Keratinocyte (primary cell): ENCODE measurements around the gene DST. TPM values are rescaled to one million over a fixed set of nuclear protein-coding genes. Genes with fewer than 3 reads are reported as not detected.

Experiments used
- DNase-seq: peaks from one replicate; pipeline ENCODE4 v3.0.0-alpha.2; 2011; ENCODE audit warnings: low read depth, missing footprints, low spot score
- FAIRE-seq: peaks from 2 replicates; lab custom pipeline; 2011; peaks lifted over from hg19 to GRCh38; lab: Jason Lieb, UNC
- H2AFZ ChIP-seq: 2 replicates; pipeline ENCODE4 v1.6.0; 2012; ENCODE audit warnings: low read length, control low read depth, inconsistent platforms; ENCODE audit not compliant: control insufficient read depth
- H3K27ac ChIP-seq: 2 replicates; pipeline ENCODE4 v1.5.1; 2011; ENCODE audit warnings: low read length; ENCODE audit not compliant: control insufficient read depth, insufficient read depth
- H3K27me3 ChIP-seq: 3 replicates; pipeline ENCODE4 v1.6.0; 2011; ENCODE audit warnings: low read length; ENCODE audit not compliant: control insufficient read depth, insufficient read depth; ENCODE audit errors: extremely low read depth
- H3K36me3 ChIP-seq, 2 experiments: 2 replicates in 1 of 2; 3 replicates in 1 of 2; pipeline ENCODE4 v1.5.1; 2011; ENCODE audit warnings: low read length in 2 of 2, mild to moderate bottlenecking in 1 of 2; ENCODE audit not compliant: control insufficient read depth in 2 of 2, insufficient read depth in 2 of 2; ENCODE audit errors: extremely low read depth in 1 of 2
- H3K4me1 ChIP-seq: 3 replicates; pipeline ENCODE4 v1.5.1; 2011; ENCODE audit warnings: low read length; ENCODE audit not compliant: control insufficient read depth, insufficient read depth; ENCODE audit errors: extremely low read depth
- H3K4me2 ChIP-seq: 3 replicates; pipeline ENCODE4 v1.6.0; 2011; ENCODE audit warnings: low read depth, low read length; ENCODE audit not compliant: control insufficient read depth, insufficient read depth; ENCODE audit errors: extremely low read depth
- H3K4me3 ChIP-seq, 3 experiments: fragments of 200-600 bp in 1 of 3; sonication (generic) in 1 of 3; 2 replicates in 2 of 3; 3 replicates in 1 of 3; pipeline ENCODE4 v1.5.1; 2011 to 2016; ENCODE audit warnings: low read length in 3 of 3, mild to moderate bottlenecking in 3 of 3, control low read depth in 2 of 3, inconsistent platforms in 1 of 3, low read depth in 1 of 3, mixed read lengths in 1 of 3, mixed run types in 1 of 3, moderate library complexity in 1 of 3; ENCODE audit not compliant: control insufficient read depth in 2 of 3, insufficient read depth in 2 of 3; ENCODE audit errors: extremely low read depth in 1 of 3
- H3K79me2 ChIP-seq: 2 replicates; pipeline ENCODE4 v1.6.0; 2012; ENCODE audit warnings: low read length; ENCODE audit not compliant: control insufficient read depth, insufficient read depth
- H3K9ac ChIP-seq: 3 replicates; pipeline ENCODE4 v1.6.0; 2011; ENCODE audit warnings: low read length; ENCODE audit not compliant: control insufficient read depth, insufficient read depth; ENCODE audit errors: extremely low read depth
- H3K9me1 ChIP-seq: 3 replicates; pipeline ENCODE4 v1.6.0; 2011; ENCODE audit warnings: low read length; ENCODE audit not compliant: control insufficient read depth, insufficient read depth; ENCODE audit errors: extremely low read depth
- H3K9me3 ChIP-seq: 2 replicates; pipeline ENCODE4 v1.5.1; 2012; ENCODE audit warnings: low read depth, low read length; ENCODE audit not compliant: control insufficient read depth
- H4K20me1 ChIP-seq: 3 replicates; pipeline ENCODE4 v1.6.0; 2011; ENCODE audit warnings: low read length; ENCODE audit not compliant: control insufficient read depth, insufficient read depth; ENCODE audit errors: extremely low read depth
- EZH2 ChIP-seq: IDR thresholded peaks from one replicate; pipeline ENCODE4 v1.6.1; 2012; ENCODE audit warnings: inconsistent platforms, mild to moderate bottlenecking, low read length, moderate library complexity
- dilution Hi-C: fragments of 300-500 bp; cut with MboI; formaldehyde crosslinking; loops from one replicate; pipeline ENCODE4 v1.7.0; 2020; ENCODE audit warnings: low sequenced_read_pairs; ENCODE audit not compliant: extremely low pct_ligation_motif_present
- polyA plus RNA-seq, 5 experiments: library from polyadenylated mRNA; depleted of rRNA in 3 of 5; stranded (reverse) in 3 of 5; stranded (forward) in 1 of 5; unstranded in 1 of 5; fragments of >200 nt; gene quantifications; 1 replicate in 1 of 5; 2 replicates in 3 of 5; 3 replicates in 1 of 5; pipeline versions ENCODE4 v1.2.1 to v1.2.3, GENCODE V29; 2011 to 2012; ENCODE audit warnings: missing spikeins in 2 of 5, low read depth in 1 of 5, low replicate concordance in 1 of 5
- TF ChIP-seq, protein P1 (sequence below), 3 experiments: IDR thresholded peaks in 1 of 3; conservative IDR thresholded peaks in 1 of 3; optimal IDR thresholded peaks in 1 of 3; 2 replicates in 2 of 3; 3 replicates in 1 of 3; pipeline versions ENCODE3 to v1.5.1; 2011; ENCODE audit warnings: low read length in 3 of 3, mild to moderate bottlenecking in 3 of 3, moderate library complexity in 2 of 3, control low read depth in 1 of 3, inconsistent platforms in 1 of 3; ENCODE audit not compliant: insufficient read depth in 2 of 3; ENCODE audit errors: extremely low read depth in 1 of 3

DST gene
- polyA plus RNA-seq, 1 donor (not counting 4 experiments of a cell fraction or from before 2014, with no cell fraction given), result 455 TPM

DNA sequence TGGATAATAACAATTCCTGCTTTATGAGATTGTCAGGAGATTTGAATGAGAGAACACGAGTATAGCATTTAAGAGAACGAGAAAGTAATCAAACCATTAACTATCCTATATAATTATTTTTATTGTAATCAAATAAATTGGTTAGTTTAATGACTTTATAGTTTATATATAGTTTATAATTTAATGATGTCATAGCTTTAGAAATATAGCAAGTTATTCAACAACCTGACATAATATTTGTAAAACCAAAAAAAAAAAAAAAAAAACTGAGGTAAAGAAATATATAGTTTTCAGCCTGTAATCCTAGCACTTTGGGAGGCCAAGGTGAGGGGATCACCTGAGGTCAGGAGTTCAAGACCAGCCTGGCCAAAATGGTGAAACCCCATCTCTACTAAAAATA, 26.4 kb upstream of the DST start:
- H3K36me3 ChIP-seq, result no peaks in the 10 kb centered on the region
- H3K9me3 ChIP-seq, result no peaks in the 10 kb centered on the region
- H3K79me2 ChIP-seq, result peaks cover 2% of the 10 kb centered on the region
- H3K27me3 ChIP-seq, result no peaks in the 10 kb centered on the region
- no peak for FAIRE-seq
- no peak for DNase-seq
- dilution Hi-C loops, result no loop called here
- H2AFZ ChIP-seq, result no peak overlapping the region
- no peaks in the 10 kb centered on the region for H4K20me1 ChIP-seq
- peaks cover 47% of the 10 kb centered on the region for H3K4me1 ChIP-seq
- no peak overlapping the region for H3K9ac ChIP-seq
- no peak for TF ChIP-seq EZH2
- TF ChIP-seq, protein P1, sequence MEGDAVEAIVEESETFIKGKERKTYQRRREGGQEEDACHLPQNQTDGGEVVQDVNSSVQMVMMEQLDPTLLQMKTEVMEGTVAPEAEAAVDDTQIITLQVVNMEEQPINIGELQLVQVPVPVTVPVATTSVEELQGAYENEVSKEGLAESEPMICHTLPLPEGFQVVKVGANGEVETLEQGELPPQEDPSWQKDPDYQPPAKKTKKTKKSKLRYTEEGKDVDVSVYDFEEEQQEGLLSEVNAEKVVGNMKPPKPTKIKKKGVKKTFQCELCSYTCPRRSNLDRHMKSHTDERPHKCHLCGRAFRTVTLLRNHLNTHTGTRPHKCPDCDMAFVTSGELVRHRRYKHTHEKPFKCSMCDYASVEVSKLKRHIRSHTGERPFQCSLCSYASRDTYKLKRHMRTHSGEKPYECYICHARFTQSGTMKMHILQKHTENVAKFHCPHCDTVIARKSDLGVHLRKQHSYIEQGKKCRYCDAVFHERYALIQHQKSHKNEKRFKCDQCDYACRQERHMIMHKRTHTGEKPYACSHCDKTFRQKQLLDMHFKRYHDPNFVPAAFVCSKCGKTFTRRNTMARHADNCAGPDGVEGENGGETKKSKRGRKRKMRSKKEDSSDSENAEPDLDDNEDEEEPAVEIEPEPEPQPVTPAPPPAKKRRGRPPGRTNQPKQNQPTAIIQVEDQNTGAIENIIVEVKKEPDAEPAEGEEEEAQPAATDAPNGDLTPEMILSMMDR (optimal IDR thresholded peaks at IDR 0.05 in 1 of 3, IDR thresholded peaks at IDR 0.05 in 1 of 3, conservative IDR thresholded peaks at IDR 0.05 in 1 of 3; ENCODE audit: extremely low read depth in 1 of 3, insufficient read depth in 2 of 3, low read length in 3 of 3), result no peak
- no peaks in the 10 kb centered on the region for H3K9me1 ChIP-seq
- no peak overlapping the region for H3K4me3 ChIP-seq
- no peak overlapping the region for H3K4me2 ChIP-seq
- peak overlapping the region; percentile 89 for H3K27ac ChIP-seq

DNA sequence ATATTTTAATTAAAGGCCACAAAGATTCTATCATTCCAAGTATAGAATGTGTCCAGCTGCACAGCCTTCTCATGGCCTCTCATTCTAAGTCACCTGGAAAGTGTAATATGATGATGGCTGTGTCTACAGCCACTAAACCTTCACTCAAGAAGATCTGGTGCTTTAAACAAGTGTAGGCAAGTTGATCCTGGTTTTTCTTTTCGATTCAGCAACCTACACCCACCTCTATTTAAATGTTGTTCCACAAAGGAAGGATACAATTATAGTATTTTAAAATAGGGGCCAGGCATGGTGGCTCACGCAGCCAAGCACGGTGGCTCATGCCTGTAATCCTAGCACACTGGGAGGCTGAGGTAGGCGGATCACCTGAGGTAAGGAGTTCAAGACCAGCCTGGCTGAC, 25.5 kb upstream of the DST start:
- H2AFZ ChIP-seq, result no peak overlapping the region
- no peak overlapping the region for H3K9ac ChIP-seq
- dilution Hi-C loops, result no loop called here
- H3K4me2 ChIP-seq, result peak overlapping the region; percentile 50
- H3K9me3 ChIP-seq, result no peaks in the 10 kb centered on the region
- no peaks in the 10 kb centered on the region for H3K27me3 ChIP-seq
- no peaks in the 10 kb centered on the region for H3K9me1 ChIP-seq
- H3K4me1 ChIP-seq, result peaks cover 56% of the 10 kb centered on the region
- H3K4me3 ChIP-seq, result no peak overlapping the region
- no peak for TF ChIP-seq EZH2
- TF ChIP-seq, protein P1 (optimal IDR thresholded peaks at IDR 0.05 in 1 of 3, IDR thresholded peaks at IDR 0.05 in 1 of 3, conservative IDR thresholded peaks at IDR 0.05 in 1 of 3; ENCODE audit: extremely low read depth in 1 of 3, insufficient read depth in 2 of 3, low read length in 3 of 3), result no peak
- peaks cover 2% of the 10 kb centered on the region for H3K79me2 ChIP-seq
- H3K27ac ChIP-seq, result peak overlapping the region; percentile 52
- no peaks in the 10 kb centered on the region for H4K20me1 ChIP-seq
- DNase-seq (no peak), FAIRE-seq (peak; percentile 57)
- H3K36me3 ChIP-seq, result no peaks in the 10 kb centered on the region
